Measurements from ENCODE around the gene STK16.
"Not testable (repeated sequence)": the region's sequence is repeated elsewhere in the genome, so short reads cannot be mapped to it uniquely, and the experiment has no call there.

STK16 gene, protein sequence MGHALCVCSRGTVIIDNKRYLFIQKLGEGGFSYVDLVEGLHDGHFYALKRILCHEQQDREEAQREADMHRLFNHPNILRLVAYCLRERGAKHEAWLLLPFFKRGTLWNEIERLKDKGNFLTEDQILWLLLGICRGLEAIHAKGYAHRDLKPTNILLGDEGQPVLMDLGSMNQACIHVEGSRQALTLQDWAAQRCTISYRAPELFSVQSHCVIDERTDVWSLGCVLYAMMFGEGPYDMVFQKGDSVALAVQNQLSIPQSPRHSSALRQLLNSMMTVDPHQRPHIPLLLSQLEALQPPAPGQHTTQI

DNA sequence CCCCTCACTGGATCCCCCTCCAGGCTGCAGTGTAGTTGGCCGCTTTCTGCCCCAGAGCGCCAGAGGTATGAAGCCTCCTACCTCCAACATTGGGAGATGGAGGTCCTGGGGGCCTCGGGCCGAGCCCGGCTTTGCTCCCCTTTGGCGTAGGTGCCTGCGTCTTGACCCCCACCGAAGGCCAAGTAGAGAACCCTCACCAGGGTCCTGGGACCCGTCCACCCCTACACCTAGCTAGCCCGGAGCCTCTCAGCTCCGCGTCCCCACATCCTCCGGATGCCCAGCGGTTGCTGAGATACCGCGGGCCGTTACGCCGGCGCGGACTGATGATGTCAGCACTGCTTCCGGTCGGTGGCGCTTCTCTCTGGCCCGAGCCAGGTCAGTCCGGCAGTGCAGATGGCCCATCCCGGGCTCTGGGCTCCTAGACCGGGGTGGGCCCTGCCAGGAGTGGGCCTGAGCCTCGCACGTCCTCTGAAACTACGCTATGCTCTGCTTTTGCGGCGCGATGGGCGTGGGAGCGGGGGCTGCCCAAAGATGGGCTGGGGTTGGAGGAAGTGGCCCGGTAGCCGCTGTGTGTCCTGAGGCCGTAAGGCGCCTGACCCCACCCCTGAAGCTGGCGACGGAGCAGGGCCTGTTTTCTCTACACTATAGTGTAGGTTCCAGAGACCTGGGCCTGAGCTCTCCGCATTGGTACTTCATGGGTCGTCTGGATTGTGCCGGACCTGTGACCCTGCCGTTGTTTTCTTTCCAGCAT is at the start of gene STK16, which contains the start of gene GLB1L:
STK16 (plus strand) TSS at position 332 of the 751 bp plus-strand sequence. CDS start 521 bp downstream, outside the sequence.
GLB1L (minus strand) TSS at position 297 of the 751 bp plus-strand sequence. CDS start 1,871 bp downstream, outside the sequence.
- DNase-seq: peak; percentile 85 to 91

GRCh38 chr2:219197388-219197787 is 47.9 kb upstream of the STK16 start:
- DNase-seq: no peak

DNA sequence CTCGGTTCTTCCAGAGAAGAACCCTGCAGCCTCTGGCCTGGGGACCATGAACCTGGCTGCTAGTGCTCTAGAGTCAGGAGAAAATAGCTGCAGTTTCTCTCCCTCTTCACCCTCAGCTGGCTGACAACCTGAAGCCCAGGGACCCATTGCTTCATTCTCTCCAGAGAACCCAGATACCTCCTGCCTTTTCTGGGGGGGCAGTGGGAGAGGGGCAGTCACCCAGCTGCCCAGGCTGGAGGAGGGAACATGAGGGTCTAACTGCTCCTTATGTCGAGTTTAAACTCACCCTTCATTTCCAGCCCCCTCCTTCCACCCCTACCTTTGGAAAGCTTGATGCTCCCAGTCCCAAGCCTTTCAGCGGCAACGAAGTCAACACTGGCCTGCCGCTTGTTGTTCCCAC is 46.3 kb upstream of the STK16 start:
- DNase-seq: no peak

GRCh38 chr2:219199470-219200211 is 45.6 kb upstream of the STK16 start:
- no peak for DNase-seq

DNA sequence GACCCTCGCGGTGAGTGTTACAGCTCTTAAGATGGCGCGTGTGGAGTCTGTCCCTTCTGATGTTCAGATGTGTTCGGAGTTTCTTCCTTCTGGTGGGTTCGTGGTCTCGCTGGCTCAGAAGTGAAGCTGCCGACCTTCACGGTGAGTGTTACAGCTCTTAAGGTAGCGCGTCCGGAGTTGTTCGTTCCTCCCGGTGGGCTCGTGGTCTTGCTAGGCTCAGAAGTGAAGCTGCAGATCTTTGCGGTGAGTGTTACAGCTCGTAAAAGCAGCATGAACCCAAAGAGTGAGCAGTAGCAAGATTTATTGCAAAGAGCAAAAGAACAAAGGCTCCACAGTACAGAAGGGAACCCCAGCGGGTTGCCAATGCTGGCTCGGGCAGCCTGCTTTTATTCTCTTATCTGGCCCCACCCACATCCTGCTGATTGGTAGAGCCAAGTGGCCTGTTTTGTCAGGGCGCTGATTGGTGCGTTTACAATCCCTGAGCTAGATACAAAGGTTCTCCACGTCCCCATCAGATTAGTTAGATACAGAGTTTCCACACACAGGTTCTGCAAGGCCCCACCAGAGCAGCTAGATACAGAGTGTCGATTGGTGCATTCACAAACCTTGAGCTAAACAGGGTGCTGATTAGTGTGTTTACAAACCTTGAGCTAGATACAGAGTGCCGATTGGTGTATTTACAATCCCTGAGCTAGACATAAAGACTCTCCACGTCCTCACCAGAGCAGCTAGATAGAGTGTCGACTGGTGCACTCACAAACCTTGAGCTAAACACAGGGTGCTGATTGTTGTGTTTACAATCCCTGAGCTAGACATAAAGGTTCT is 44.6 kb upstream of the STK16 start:
- DNase-seq: not testable (repeated sequence)

GRCh38 chr2:219201331-219201730 is 43.9 kb upstream of the STK16 start:
- not testable (repeated sequence) for DNase-seq

DNA sequence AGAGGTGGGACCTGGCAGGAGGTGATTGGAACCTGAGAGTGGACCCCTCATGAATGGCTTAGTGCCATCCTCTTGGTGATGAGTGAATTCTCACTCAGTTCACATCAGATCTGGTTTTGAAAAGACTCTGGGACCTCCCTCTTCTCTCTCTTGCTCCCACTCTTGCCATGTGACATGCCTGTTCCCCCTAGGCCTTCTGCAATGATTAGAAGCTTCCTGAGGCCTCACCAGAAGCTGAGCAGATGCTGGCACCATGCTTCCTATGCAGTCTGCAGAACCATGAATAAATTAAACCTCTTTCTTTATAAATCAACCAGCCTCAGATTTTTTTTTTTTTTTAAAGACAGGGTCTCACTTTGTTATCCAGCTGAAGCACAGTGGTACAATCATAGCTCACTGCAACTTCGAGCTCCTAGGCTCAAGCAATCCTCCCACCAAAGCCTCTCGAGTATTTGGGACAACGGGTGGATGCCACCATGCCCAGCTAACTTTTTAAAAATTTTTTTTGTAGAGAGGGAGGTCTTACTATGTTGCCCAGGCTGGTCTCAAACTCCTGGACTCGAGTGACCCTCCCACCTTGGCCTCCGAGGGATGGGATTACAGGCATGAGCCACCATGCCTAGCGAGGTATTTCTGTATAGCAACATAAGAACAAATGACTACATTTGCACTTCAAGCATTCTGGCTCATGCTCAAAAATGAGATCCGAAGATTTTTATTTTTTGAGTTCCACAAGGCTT is 40.7 kb upstream of the STK16 start:
- DNase-seq: no peak

- no peak for DNase-seq
These were observed 40.1 kb upstream of the STK16 start for GRCh38 chr2:219205165-219205538.

DNA sequence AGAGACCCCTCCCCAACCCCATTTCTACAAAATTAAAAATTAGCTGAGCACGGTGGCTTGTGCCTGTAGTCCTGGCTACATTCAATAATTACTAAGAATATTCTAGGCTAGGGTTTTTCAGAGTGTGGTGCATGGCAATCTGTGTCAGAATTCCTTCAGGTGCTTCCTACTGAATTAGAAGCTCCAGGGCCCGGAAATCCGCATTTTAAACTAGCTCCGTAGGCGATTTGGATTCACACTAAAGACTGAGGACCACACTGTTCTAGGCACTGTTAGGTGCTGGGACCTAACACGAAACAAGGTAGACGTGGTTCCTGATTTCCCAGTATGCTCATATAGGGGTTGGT is 39.3 kb upstream of the STK16 start:
- no peak for DNase-seq

GRCh38 chr2:219206328-219207133 is 38.7 kb upstream of the STK16 start, which contains the start of gene ZFAND2B:
Gene ZFAND2B (plus strand): TSS chr2:219206782. CDS start chr2:219206988, 206 bp downstream.
- DNase-seq: peak; percentile 91 to 92

- DNase-seq: no peak
These were observed 38.0 kb upstream of the STK16 start for GRCh38 chr2:219207134-219207883.

DNA sequence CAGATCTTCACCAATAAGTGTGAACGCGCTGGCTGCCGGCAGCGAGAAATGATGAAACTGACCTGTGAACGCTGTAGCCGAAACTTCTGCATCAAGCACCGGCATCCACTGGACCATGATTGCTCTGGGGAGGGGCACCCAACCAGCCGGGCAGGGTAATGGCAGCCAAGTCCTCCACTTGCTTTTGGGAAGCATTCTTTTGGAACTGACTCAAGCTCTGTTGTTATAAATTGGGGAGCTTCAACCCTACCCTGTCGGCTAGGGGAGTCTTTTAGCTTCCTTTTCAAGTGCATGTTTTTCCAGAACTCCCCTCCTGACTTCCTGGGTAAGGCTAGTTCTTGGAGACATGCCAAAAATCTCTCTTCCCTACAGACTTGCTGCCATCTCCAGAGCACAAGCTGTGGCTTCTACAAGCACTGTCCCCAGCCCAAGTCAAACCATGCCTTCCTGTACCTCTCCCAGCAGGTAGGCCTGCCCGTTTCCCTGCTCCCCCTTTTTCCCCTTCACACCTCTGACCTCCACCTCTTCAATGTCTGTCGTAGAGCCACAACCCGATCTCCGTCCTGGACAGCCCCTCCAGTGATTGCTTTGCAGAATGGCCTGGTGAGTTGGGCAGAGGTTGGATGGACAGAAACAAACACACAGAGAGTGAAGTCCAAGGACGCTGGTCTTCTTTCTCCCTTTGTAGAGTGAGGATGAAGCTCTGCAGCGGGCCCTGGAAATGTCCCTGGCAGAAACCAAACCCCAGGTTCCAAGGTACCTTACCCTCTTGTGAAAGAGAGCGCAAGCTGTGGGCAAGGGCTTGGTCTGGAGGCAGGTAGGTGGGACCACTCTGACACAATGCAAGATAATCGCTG is 37.2 kb upstream of the STK16 start:
- DNase-seq: peak; percentile 14 to 19

GRCh38 chr2:219209236-219210195 is 35.8 kb upstream of the STK16 start:
- DNase-seq: no peak

DNA sequence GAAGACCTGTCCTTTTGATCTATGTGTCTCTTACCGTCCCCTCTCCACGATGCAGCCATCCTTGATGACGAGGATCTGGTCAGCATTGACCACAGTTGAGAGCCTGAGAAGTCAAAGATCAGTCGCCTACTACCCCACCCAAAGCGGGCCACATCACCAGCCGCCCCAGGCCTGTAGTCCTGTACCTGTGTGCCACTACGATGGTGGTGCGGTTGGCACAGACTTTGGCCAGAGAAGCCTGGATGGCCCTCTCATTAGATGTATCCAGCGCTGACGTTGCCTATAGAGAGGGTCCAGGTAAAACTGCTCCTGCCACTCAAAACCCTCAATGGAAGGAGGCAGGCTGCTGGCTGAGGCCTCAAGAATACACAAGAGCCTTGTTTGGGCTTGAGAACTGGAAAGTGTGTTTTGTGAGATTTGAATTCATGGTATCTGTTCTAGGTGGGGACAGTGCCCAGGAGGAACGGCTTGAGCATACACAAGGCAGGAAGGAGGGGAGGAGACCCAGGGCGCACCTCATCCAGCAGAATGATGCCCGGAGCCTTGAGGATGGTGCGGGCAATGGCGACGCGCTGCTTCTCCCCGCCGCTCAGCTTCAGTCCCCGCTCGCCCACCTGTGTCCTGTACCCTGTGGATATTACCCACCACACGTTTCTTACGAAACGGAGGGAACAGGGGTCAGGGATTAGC is 34.9 kb upstream of the STK16 start:
- DNase-seq: no peak

DNA sequence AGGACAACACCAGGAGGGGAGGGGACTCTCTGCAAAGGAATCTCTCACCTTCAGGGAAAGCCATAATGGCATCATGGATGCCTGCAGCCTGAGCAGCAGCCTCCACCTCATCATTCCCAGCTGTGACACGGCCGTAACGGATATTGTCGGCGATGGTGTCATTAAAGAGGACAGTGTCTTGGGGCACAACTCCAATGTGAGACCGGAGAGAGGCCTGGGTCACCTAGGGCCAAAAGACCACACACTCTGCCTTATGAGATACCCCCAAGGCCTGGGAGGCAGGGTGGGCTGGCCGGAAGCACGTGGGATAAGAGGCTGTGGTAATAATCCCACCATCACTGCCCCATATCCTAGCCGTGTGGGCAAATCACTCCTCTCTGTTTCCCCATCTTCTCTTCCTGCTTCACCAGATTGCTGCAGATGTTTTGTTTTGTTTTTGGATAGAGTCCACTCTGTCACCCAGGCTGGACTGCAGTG is 34.4 kb upstream of the STK16 start:
- DNase-seq: no peak

GRCh38 chr2:219213026-219213415 is 32.3 kb upstream of the STK16 start:
- no peak for DNase-seq

- no peak for DNase-seq
These were observed 31.7 kb upstream of the STK16 start for GRCh38 chr2:219213486-219214071.

Measured in NCI-H2081 (cell line).